ENCODE measurements around the gene FIGNL2. TPM values are rescaled to one million over a fixed set of nuclear protein-coding genes. Genes with fewer than 3 reads are reported as not detected.
"Not testable (repeated sequence)": the region's sequence is repeated elsewhere in the genome, so short reads cannot be mapped to it uniquely, and the experiment has no call there.

Gene FIGNL2
- total and polyA plus RNA-seq, 8 donors = under 0.01 to 1.4 (median 0.12) TPM; not detected in 3

- Histone ChIP-seq H3K4me1 (peaks cover 0 to 12% (median 0%) of the 10 kb centered on the region in 4 donors), H3K27me3 (peaks cover 0 to 93% (median 5%) of the 10 kb centered on the region in 3 donors), H3K4me3 (no peak overlapping the region), H3K27ac (no peak overlapping the region), H3K9me3 (no peaks in the 10 kb centered on the region), H3K36me3 (no peaks in the 10 kb centered on the region)
- DNase-seq = no peak
- TF ChIP-seq POLR2A (IDR thresholded peaks at IDR 0.05) (no peak), CTCF (IDR thresholded peaks at IDR 0.05) (no peak), EP300 (IDR thresholded peaks at IDR 0.05) (no peak)
- WGBS, 5 donors = 54 to 75% (median 70%) methylated on average over 12 of the region's 12 CpGs
- intact Hi-C loops (cut with DNase I; ENCODE audit: low total_unique reads) = no loop called here
These were observed 14.9 kb downstream of the FIGNL2 start for GRCh38 chr12:51833448-51834227.

GRCh38 chr12:51832354-51833107, 16.0 kb downstream of the FIGNL2 start:
- Histone ChIP-seq H3K4me1 (peaks cover 0 to 23% (median 10%) of the 10 kb centered on the region in 4 donors), H3K27me3 (peaks cover 0 to 91% (median 5%) of the 10 kb centered on the region in 3 donors), H3K36me3 (no peaks in the 10 kb centered on the region), H3K9me3 (no peaks in the 10 kb centered on the region), H3K27ac (no peak overlapping the region), H3K4me3 (no peak overlapping the region)
- TF ChIP-seq CTCF (IDR thresholded peaks at IDR 0.05) (no peak), EP300 (IDR thresholded peaks at IDR 0.05) (no peak), POLR2A (IDR thresholded peaks at IDR 0.05) (no peak), POLR2AphosphoS5 (IDR thresholded peaks at IDR 0.05) (no peak)
- DNase-seq = no peak
- 47 to 55% (median 51%) methylated on average over 10 of the region's 10 CpGs for WGBS, 5 donors
- intact Hi-C loops (cut with DNase I; ENCODE audit: low total_unique reads) = no loop called here

GRCh38 chr12:51831817-51832216, 16.7 kb downstream of the FIGNL2 start:
- H3K27ac ChIP-seq; H3K4me3 ChIP-seq; H3K36me3 ChIP-seq; intact Hi-C loops (cut with DNase I; ENCODE audit: low total_unique reads); DNase-seq; H3K9me3 ChIP-seq: not testable (repeated sequence)
- peaks cover 0 to 30% (median 13%) of the 10 kb centered on the region in 4 donors for H3K4me1 ChIP-seq
- peaks cover 0 to 84% (median 5%) of the 10 kb centered on the region in 3 donors for H3K27me3 ChIP-seq
- WGBS, 5 donors = 69 to 84% (median 79%) methylated on average over 5 of the region's 5 CpGs

- H3K4me3 ChIP-seq = no peak overlapping the region
- no peak overlapping the region for H3K27ac ChIP-seq
- no peaks in the 10 kb centered on the region for H3K9me3 ChIP-seq
- no peak for DNase-seq
- H3K27me3 ChIP-seq = peaks cover 0 to 64% (median 5%) of the 10 kb centered on the region in 3 donors
- WGBS, 5 donors = 68 to 90% (median 77%) methylated on average over 1 of the region's 1 CpG
- H3K4me1 ChIP-seq = peaks cover 0 to 34% (median 14%) of the 10 kb centered on the region in 4 donors
- intact Hi-C loops (cut with DNase I; ENCODE audit: low total_unique reads) = no loop called here
- H3K36me3 ChIP-seq = no peaks in the 10 kb centered on the region
- TF ChIP-seq POLR2A (IDR thresholded peaks at IDR 0.05) (no peak), CTCF (IDR thresholded peaks at IDR 0.05) (no peak), EP300 (IDR thresholded peaks at IDR 0.05) (no peak), POLR2AphosphoS5 (IDR thresholded peaks at IDR 0.05) (no peak)
These were observed 18.9 kb downstream of the FIGNL2 start for GRCh38 chr12:51829641-51830040.
